ENCODE data around the gene PFDN5.

DNA sequence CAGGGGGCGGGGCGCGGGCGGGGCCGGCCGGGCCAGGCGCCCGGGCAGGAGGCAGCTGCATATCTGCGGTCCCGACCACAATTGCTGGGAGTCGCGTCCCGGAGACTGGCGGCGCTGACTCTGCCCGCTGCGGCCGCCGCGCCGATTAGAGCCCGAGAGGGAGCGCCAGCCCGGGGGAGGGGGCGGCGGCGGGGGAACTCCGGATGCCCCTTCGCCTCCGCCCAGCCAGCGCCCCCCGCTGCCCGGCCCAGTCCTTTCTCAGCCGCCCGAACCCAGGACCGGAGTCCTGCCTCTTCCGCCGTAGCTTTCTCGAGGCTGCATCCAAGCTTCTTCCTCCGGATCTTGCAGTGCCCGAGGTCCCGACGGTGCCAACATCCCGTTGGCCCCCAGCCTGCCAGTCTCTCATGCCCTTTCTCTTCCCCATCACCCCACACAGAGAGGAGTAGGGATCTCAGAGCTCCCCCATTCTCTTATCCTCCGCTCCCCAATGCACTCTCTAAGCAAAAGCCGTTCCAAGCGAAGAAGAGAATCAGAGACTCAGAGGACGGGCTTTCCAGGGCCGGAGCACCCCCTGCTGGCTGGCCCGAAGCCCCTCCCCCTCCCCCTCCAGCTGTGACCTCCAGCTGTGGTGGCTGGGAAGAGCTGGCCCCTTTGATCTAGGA is 49.6 kb downstream of the PFDN5 start:
- TF ChIP-seq, protein P1, sequence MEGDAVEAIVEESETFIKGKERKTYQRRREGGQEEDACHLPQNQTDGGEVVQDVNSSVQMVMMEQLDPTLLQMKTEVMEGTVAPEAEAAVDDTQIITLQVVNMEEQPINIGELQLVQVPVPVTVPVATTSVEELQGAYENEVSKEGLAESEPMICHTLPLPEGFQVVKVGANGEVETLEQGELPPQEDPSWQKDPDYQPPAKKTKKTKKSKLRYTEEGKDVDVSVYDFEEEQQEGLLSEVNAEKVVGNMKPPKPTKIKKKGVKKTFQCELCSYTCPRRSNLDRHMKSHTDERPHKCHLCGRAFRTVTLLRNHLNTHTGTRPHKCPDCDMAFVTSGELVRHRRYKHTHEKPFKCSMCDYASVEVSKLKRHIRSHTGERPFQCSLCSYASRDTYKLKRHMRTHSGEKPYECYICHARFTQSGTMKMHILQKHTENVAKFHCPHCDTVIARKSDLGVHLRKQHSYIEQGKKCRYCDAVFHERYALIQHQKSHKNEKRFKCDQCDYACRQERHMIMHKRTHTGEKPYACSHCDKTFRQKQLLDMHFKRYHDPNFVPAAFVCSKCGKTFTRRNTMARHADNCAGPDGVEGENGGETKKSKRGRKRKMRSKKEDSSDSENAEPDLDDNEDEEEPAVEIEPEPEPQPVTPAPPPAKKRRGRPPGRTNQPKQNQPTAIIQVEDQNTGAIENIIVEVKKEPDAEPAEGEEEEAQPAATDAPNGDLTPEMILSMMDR (IDR thresholded peaks at IDR 0.05), result peak; percentile 55 to 82 (median 70)
- TF ChIP-seq POLR2A (IDR thresholded peaks at IDR 0.05), result peak in 2 of 3 donors; percentile 19 to 21
